ENCODE measurements around the gene ZFP64.
"Not testable (repeated sequence)": the region's sequence is repeated elsewhere in the genome, so short reads cannot be mapped to it uniquely, and the experiment has no call there.

Gene ZFP64

DNA sequence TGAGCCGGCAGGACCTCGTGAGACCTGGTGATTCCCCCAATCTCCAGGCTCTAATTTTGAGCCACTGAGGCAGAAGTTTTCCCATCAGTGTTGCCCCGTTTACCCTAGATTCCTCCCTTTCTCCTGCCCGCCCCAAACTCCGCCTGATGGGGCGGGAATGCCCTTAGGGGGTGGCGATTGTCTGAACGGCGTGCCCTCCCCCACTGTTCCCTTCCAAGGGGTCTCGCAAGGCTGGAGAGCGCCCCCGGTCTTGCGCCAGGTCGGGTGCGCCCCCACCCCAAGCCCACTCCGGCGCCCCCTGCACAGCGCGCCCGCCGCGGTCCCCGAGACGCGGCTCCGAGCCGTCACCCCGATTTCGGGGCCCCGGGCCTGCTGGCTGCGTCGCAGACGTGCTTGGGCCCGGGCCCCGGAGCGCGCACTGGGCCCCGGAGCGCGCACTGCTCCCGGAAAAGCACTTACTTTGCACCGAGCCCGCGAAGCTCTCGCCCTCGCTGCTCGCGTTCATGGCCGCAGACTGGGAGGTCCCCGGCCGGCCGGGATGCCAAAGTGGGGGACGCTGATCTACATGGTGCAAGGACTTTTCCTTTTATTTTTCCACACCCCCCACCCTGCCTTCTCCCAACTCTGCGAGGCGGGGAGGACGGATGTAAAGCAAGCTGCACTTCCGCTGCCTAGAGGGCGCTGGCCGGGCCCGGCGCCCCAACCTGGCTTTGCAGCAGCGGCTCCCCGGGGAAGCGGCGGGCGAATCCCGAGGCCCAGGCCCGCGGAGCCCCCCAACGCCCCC, at the start of gene ZFP64:
Gene ZFP64 (minus strand): TSS at position 648 of the 784 bp plus-strand sequence. CDS start 143 bp downstream, at position 505.
- peak; percentile 74 to 81 for DNase-seq
- TF ChIP-seq POLR2A (IDR thresholded peaks at IDR 0.05; ENCODE audit: low read length): peak; percentile 49
- no peak for TF ChIP-seq GATA1 (IDR thresholded peaks at IDR 0.05; ENCODE audit: low read depth, low read length)

GRCh38 chr20:52240802-52241201, 49.2 kb upstream of the ZFP64 start:
- no peak for DNase-seq
- TF ChIP-seq POLR2A (IDR thresholded peaks at IDR 0.05; ENCODE audit: low read length) (no peak), GATA1 (IDR thresholded peaks at IDR 0.05; ENCODE audit: low read depth, low read length) (no peak)

- no peak for DNase-seq
- TF ChIP-seq POLR2A (IDR thresholded peaks at IDR 0.05; ENCODE audit: low read length): no peak
- no peak for TF ChIP-seq GATA1 (IDR thresholded peaks at IDR 0.05; ENCODE audit: low read depth, low read length)
These were observed 47.5 kb upstream of the ZFP64 start for GRCh38 chr20:52239102-52239501.

DNA sequence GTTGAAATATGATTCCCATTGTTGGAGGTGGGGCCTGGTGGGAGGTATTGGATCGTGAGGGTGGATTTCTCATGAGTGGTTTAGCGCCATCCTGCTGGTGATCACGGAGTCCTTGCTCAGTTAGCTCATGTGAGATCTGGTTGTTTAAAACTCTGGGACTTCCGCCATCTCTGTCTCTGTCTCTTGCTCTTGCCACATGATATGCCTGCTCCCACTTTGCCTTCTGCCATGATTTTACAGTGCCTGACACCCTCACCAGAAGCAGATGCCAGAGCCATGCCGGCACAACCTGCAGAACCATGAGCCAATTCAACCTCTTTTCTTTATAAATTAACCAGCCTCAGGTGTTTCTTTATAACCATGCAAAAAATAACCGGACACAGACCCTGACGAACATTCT, 44.7 kb upstream of the ZFP64 start:
- no peak for DNase-seq
- TF ChIP-seq GATA1 (IDR thresholded peaks at IDR 0.05; ENCODE audit: low read depth, low read length) (no peak), POLR2A (IDR thresholded peaks at IDR 0.05; ENCODE audit: low read length) (no peak)

GRCh38 chr20:52235129-52235528, 43.5 kb upstream of the ZFP64 start:
- no peak for TF ChIP-seq POLR2A (IDR thresholded peaks at IDR 0.05; ENCODE audit: low read length)
- no peak for TF ChIP-seq GATA1 (IDR thresholded peaks at IDR 0.05; ENCODE audit: low read depth, low read length)
- DNase-seq: no peak

DNA sequence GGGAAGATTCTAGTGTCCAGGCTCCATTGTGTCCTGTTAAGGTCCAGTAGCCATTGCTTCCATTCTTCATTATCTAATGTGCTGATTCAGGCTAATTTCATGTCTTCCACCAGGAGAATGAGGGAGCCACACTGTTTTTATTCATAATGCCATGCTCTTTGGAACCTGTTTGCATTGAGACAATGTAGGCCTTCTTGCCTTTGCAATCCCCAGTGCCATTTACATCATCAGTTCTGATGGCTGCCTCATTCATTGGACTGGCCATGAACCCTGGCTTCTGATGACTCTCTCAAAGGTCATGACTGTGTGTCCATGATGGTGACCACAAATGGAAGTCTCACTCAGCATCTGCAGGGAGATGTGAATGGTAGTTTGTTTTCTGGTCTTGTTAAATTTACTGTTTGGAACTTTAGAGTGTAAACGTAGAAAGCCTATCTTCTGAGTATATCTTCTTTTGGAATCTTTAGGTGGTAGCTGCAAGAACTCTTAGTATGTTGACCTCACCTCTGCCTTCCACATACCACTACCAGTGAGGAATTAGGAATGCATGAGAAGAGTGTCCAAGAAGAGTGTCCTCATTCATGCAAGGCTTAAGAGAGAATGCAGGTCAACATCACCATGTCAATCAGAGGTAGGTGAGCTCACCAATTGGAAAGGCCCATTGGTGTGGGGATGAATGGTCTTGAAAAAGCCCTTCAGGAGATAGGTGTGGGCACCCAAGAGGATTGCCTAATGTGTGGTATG, 42.9 kb upstream of the ZFP64 start:
- no peak for DNase-seq
- no peak for TF ChIP-seq POLR2A (IDR thresholded peaks at IDR 0.05; ENCODE audit: low read length)
- TF ChIP-seq GATA1 (IDR thresholded peaks at IDR 0.05; ENCODE audit: low read depth, low read length): no peak

DNA sequence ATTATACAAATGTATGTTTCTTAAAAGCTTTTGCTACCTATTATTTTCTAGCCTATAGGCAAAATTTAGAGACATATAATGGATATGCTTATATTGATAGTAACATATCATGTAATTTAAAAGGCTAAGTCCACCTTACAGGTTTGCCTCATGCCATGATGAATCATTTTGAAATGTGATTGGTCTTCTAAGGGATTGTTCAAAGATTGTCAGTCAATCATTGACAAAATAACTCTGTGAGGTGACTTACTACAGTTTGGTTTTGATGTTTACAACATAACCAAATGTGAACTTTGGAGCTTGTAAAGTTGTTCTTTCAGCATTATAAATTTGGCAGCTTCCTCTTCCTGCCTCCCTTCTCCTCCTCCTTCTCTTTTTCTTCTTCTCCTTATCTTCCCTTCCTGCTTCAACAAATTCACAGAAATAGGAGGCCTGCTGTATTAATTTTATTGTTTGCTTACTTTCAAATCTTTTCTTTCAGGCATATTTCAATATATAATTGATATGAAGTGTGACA, 39.7 kb upstream of the ZFP64 start:
- TF ChIP-seq GATA1 (IDR thresholded peaks at IDR 0.05; ENCODE audit: low read depth, low read length) (no peak), POLR2A (IDR thresholded peaks at IDR 0.05; ENCODE audit: low read length) (no peak)
- no peak for DNase-seq

GRCh38 chr20:52230409-52230808, 38.8 kb upstream of the ZFP64 start:
- TF ChIP-seq GATA1 (IDR thresholded peaks at IDR 0.05; ENCODE audit: low read depth, low read length) (no peak), POLR2A (IDR thresholded peaks at IDR 0.05; ENCODE audit: low read length) (no peak)
- no peak for DNase-seq

- DNase-seq: not testable (repeated sequence)
These were observed 37.8 kb upstream of the ZFP64 start for GRCh38 chr20:52229346-52229745.

GRCh38 chr20:52226370-52226769, 34.8 kb upstream of the ZFP64 start:
- no peak for DNase-seq
- no peak for TF ChIP-seq POLR2A (IDR thresholded peaks at IDR 0.05; ENCODE audit: low read length)
- no peak for TF ChIP-seq GATA1 (IDR thresholded peaks at IDR 0.05; ENCODE audit: low read depth, low read length)

GRCh38 chr20:52224920-52225319, 33.3 kb upstream of the ZFP64 start:
- DNase-seq: no peak
- no peak for TF ChIP-seq GATA1 (IDR thresholded peaks at IDR 0.05; ENCODE audit: low read depth, low read length)
- no peak for TF ChIP-seq POLR2A (IDR thresholded peaks at IDR 0.05; ENCODE audit: low read length)

DNA sequence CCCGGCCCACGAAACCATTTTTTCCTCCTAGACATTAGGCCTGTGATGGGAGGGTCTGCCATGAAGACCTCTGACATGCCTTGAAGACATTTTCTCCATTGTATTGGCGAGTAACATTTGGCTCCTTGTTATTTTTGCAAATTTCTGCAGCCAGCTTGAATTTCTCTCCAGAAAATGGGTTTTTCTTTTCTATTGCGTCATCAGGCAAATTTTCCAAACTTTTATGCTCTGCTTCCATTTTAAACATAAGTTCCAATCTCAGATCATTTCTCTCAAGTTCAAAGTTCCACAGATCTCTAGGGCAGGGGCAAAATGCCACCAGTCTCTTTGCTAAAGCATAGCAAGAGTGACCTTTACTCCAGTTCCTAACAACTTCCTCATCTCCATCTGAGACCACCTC, 29.8 kb upstream of the ZFP64 start:
- DNase-seq: not testable (repeated sequence)

- not testable (repeated sequence) for DNase-seq
These were observed 29.3 kb upstream of the ZFP64 start for GRCh38 chr20:52220891-52221290.

DNA sequence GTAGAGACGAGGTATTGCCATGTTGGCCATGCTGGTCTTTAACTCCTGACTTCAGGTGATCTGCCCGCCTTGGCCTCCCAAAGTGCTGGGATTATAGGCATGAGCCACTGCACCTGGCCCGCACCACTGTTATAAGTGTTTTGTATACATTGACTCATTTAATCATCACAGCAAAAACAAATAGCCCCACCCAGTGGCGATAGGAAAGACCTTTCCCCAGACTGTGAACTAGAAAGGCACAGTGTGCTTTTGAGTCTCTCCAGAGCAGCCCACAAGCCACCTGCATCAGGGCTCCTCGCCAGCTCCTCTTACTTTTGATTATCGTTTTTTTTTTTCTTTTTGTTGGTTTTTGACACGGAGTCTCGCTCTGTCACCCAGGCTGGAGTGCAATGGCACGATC, 27.9 kb upstream of the ZFP64 start:
- no peak for DNase-seq
- TF ChIP-seq POLR2A (IDR thresholded peaks at IDR 0.05; ENCODE audit: low read length) (no peak), GATA1 (IDR thresholded peaks at IDR 0.05; ENCODE audit: low read depth, low read length) (no peak)

All from erythroblast (primary cell).